Left lung (tissue), 10 donors: ENCODE results near the gene CNIH3. TPM values are rescaled to one million over a fixed set of nuclear protein-coding genes. Genes with fewer than 3 reads are reported as not detected.
A peak's percentile ranks its signal among the peaks of the same experiment; 100 is the strongest.

Experiments used
- ATAC-seq: fragments of 200-7000 bp; cut with Tn5 transposase; one replicate; pipeline ENCODE4 v1.9.1; 2020; ENCODE audit warnings: moderate library complexity
- DNase-seq, 4 donors: peaks; one replicate each; pipeline ENCODE4 v3.0.0-alpha.2; 2013 to 2020
- H3K27ac ChIP-seq, 2 donors: fragments of 200-600 bp; sonication (generic) in 1 of 2; one replicate each; pipeline versions ENCODE4 v1.5.0 to v1.8.0; 2020 to 2021
- H3K27me3 ChIP-seq, 2 donors: fragments of 200-600 bp; sonication (generic) in 1 of 2; one replicate each; pipeline versions ENCODE4 v1.5.0 to v1.8.0; 2020 to 2021
- H3K36me3 ChIP-seq, 2 donors: fragments of 200-600 bp; sonication (generic) in 1 of 2; one replicate each; pipeline versions ENCODE4 v1.5.0 to v1.8.0; 2020 to 2021
- H3K4me1 ChIP-seq, 2 donors: fragments of 200-600 bp; one replicate each; pipeline ENCODE4 v1.8.0; 2021
- H3K4me3 ChIP-seq, 2 donors: fragments of 200-600 bp; sonication (generic) in 1 of 2; one replicate each; pipeline versions ENCODE4 v1.5.0 to v1.8.0; 2020 to 2021; ENCODE audit warnings: mild to moderate bottlenecking in 1 of 2
- H3K9me3 ChIP-seq, 2 donors: fragments of 200-600 bp; sonication (generic) in 1 of 2; one replicate each; pipeline versions ENCODE4 v1.5.0 to v1.8.0; 2020 to 2021
- intact Hi-C, 2 donors: fragments of 100-400 bp; cut with DNase I; formaldehyde crosslinking; loops; one replicate each; pipeline versions ENCODE4 v1.11.2 to v1.14.2; 2022
- polyA plus RNA-seq, 6 donors: library from polyadenylated mRNA; unstranded; fragments of 120-200 nt; gene quantifications; one replicate each; pipeline ENCODE4 v1.2.1, GENCODE V29; 2013; ENCODE audit not compliant: insufficient read length in 6 of 6
- total RNA-seq, 2 donors: library from RNA; stranded (reverse); fragmentation: NEBNext Ultra II Directional; extraction: Animal tissue kit (Norgen Biotek cat#: 25700); gene quantifications; one replicate each; pipeline ENCODE4 v1.2.1, GENCODE V29; 2021
- TF ChIP-seq, protein P1 (sequence below), 2 donors: fragments of 200-600 bp; sonication (generic) in 1 of 2; IDR thresholded peaks; one replicate each; pipeline versions ENCODE4 v1.5.0 to v1.8.0; 2021; ENCODE audit warnings: antibody characterized with exemption in 2 of 2
- donor health status: DM: no; HTN: yes; CAD: no.
- donor health status: DM: no; HTN: no; CAD: no.

Gene CNIH3
- total and polyA plus RNA-seq, 8 donors = 2.5 to 9.4 (median 7.3) TPM

DNA sequence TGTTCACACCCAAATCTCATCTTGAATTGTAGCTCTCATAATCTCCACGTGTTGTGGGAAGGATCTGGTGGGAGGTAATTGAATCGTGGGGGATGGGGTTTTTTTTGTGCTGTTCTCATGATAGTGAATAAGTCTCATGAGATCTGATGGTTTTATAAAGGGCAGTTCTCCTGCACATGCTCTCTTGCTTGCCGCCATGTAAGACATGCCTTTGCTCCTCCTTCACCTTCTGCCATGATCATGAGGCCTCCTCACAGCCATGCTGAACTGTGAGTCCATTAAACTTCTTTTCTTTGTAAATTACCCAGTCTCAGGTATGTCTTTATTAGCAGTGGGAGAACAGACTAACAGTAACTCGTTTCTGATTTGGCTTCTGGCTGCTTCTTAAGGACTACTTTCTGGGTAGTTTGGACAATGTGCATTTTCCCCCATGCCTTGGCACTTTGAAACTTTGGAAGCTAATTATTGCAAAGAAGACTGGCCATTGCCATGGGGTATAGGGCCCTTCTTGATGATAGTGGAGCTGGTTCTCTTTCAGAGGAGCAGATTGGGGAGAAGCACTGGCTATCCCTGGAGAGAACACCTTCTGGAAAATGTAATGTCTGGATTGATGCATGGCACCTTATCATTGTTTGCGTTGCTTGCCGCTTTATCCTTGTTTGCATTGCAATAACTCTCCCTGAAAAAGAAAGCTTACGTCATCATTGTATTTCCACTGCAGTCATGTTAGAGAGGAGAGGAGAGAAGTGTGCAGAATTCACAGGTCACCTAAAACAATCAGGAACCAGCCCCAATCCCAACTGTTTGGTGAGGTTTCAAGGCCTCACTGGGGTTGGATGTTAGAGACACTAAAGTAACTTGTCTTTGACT, 5.9 kb downstream of the CNIH3 start:
- Histone ChIP-seq H3K9me3 (no peaks in the 10 kb centered on the region), H3K27me3 (peaks cover 22 to 47% of the 10 kb centered on the region in 2 donors), H3K4me1 (peaks cover 2 to 5% of the 10 kb centered on the region in 2 donors), H3K27ac (no peak overlapping the region), H3K36me3 (no peaks in the 10 kb centered on the region), H3K4me3 (no peak overlapping the region)
- ATAC-seq (no peak), DNase-seq (no peak)
- TF ChIP-seq, protein P1, sequence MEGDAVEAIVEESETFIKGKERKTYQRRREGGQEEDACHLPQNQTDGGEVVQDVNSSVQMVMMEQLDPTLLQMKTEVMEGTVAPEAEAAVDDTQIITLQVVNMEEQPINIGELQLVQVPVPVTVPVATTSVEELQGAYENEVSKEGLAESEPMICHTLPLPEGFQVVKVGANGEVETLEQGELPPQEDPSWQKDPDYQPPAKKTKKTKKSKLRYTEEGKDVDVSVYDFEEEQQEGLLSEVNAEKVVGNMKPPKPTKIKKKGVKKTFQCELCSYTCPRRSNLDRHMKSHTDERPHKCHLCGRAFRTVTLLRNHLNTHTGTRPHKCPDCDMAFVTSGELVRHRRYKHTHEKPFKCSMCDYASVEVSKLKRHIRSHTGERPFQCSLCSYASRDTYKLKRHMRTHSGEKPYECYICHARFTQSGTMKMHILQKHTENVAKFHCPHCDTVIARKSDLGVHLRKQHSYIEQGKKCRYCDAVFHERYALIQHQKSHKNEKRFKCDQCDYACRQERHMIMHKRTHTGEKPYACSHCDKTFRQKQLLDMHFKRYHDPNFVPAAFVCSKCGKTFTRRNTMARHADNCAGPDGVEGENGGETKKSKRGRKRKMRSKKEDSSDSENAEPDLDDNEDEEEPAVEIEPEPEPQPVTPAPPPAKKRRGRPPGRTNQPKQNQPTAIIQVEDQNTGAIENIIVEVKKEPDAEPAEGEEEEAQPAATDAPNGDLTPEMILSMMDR (IDR thresholded peaks at IDR 0.05) = no peak
- intact Hi-C loops = no loop called here

DNA sequence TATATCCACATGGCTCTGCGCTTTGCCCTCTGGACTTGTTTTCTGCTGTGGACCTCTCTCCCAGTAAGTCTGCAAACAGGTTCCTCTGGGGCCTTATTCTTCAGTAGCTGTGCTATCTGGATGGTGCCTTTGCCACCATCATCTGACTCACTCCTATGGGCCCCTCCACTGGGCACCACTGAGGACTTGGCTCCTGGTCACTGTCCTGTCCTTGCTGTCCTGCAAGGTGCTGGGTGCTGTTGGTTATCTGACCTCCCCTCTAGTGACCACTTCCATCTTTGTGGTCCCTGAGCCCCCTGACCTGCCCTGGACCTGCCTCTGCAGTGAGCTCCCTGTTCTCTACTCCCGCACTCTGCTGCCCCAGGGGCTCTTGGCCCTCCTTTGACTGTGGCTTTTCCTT, 6.7 kb downstream of the CNIH3 start:
- DNase-seq = no peak
- no peak for ATAC-seq
- Histone ChIP-seq H3K4me3 (no peak overlapping the region), H3K27ac (no peak overlapping the region), H3K9me3 (no peaks in the 10 kb centered on the region), H3K4me1 (no peaks in the 10 kb centered on the region), H3K27me3 (peaks cover 14 to 39% of the 10 kb centered on the region in 2 donors), H3K36me3 (no peaks in the 10 kb centered on the region)
- intact Hi-C loops = no loop called here
- TF ChIP-seq, protein P1 (IDR thresholded peaks at IDR 0.05) = no peak

DNA sequence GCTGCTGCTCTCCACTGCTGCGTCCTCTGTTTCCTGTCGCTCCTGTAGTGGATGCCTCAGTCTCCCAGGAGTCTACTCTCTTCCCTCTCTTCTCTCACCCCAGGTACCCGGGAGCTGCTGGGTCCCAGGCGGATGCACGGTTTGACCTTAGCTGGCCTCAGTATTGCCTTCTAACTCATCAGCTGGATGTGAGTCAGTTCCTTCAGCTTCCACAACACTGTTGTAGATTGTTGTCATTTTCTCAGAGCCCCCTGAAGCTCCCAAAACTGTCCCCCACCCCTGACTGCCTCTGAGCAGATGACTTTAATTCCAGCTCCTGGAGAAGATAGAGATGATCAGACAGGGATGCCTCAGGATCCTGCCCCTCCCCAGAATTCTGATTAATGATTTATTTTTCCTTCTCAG, 7.2 kb downstream of the CNIH3 start:
- ATAC-seq = no peak
- TF ChIP-seq, protein P1 (IDR thresholded peaks at IDR 0.05) = no peak
- H3K36me3 ChIP-seq = no peaks in the 10 kb centered on the region
- H3K27ac ChIP-seq = no peak overlapping the region
- intact Hi-C loops = no loop called here
- DNase-seq = no peak
- peaks cover 9 to 34% of the 10 kb centered on the region in 2 donors for H3K27me3 ChIP-seq
- H3K4me1 ChIP-seq = no peaks in the 10 kb centered on the region
- no peaks in the 10 kb centered on the region for H3K9me3 ChIP-seq
- no peak overlapping the region for H3K4me3 ChIP-seq

DNA sequence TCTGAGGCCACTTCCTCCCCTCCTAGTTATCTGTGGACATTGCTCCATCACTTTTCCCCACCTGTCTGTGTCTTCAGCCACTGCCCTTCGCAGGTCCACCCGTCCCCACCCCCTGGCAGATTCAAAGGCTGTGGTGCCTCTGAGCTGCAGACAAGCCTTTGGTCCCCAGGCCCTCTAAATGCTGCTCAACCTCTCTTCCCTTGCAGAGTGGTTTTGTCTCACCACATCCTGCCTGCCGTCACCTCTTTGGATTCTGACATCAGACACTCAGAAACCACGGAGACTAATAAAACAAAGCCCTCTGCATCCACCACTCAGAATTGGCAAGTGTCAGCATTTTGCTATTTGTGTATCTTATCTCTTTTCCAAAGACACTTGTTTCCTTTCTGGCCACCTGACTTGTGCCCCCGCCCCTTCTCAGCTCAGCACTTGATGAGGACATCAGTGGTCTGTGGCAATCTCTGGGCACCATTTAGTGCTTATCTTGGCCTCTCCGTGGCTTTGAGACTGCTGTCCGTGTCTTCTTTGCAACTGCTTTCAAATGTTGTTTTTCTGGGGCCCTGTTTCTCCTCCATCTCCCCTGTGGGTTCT, 7.7 kb downstream of the CNIH3 start:
- H3K4me3 ChIP-seq = no peak overlapping the region
- H3K4me1 ChIP-seq = no peaks in the 10 kb centered on the region
- H3K9me3 ChIP-seq = no peaks in the 10 kb centered on the region
- TF ChIP-seq, protein P1 (IDR thresholded peaks at IDR 0.05) = no peak
- H3K27me3 ChIP-seq = peaks cover 5 to 29% of the 10 kb centered on the region in 2 donors
- no peaks in the 10 kb centered on the region for H3K36me3 ChIP-seq
- peak overlapping the region in 1 of 2 donors; percentile 5 for H3K27ac ChIP-seq
- intact Hi-C loops = no loop called here
- DNase-seq (no peak), ATAC-seq (peak; percentile 50)

DNA sequence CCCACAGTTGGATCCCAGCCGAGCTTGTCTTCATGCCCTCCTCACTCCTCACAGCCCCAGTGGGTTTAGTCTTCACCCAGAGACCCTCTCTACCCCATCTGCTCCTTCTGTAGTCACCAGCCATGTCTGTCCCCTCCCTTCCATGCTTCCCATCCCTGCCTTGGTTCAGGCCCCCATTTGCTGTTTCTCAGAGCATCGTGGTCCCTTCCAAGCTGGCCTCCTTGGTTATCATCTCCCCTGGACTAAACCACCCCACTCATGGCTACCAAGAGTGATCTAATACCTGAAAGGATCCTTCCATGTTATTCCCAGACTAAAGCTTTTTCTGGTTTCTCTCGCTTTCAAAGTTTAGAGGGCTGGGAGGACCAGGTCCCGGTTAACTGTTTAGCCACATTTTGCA, 8.3 kb downstream of the CNIH3 start:
- H3K4me3 ChIP-seq = no peak overlapping the region
- DNase-seq (no peak), ATAC-seq (no peak)
- H3K27ac ChIP-seq = peak overlapping the region in 1 of 2 donors; percentile 5
- H3K4me1 ChIP-seq = no peaks in the 10 kb centered on the region
- intact Hi-C loops = no loop called here
- H3K27me3 ChIP-seq = peaks cover 4 to 23% of the 10 kb centered on the region in 2 donors
- TF ChIP-seq, protein P1 (IDR thresholded peaks at IDR 0.05) = no peak
- no peaks in the 10 kb centered on the region for H3K9me3 ChIP-seq
- H3K36me3 ChIP-seq = no peaks in the 10 kb centered on the region
